ENCODE results near the gene HIBCH.

Gene HIBCH

GRCh38 chr2:190181123-190181669 lies 138.4 kb downstream of the HIBCH start:
- Histone ChIP-seq H3K27ac (ENCODE audit: low read depth, low read length) (peak overlapping the region; percentile 46), H3K27me3 (ENCODE audit: control insufficient read depth in 1 of 2, insufficient read depth in 2 of 2, low read length in 2 of 2) (no peaks in the 10 kb centered on the region), H3K9me3 (ENCODE audit: low read length) (no peaks in the 10 kb centered on the region), H3K36me3 (ENCODE audit: insufficient read depth, low read length) (no peaks in the 10 kb centered on the region), H3K9ac (ENCODE audit: low read length) (no peak overlapping the region), H3K4me1 (ENCODE audit: insufficient read depth, low read length) (peaks cover 7% of the 10 kb centered on the region), H3K4me3 (ENCODE audit: low read depth in 1 of 2, low read length in 2 of 2) (peak overlapping the region; percentile 61 to 72)

DNA sequence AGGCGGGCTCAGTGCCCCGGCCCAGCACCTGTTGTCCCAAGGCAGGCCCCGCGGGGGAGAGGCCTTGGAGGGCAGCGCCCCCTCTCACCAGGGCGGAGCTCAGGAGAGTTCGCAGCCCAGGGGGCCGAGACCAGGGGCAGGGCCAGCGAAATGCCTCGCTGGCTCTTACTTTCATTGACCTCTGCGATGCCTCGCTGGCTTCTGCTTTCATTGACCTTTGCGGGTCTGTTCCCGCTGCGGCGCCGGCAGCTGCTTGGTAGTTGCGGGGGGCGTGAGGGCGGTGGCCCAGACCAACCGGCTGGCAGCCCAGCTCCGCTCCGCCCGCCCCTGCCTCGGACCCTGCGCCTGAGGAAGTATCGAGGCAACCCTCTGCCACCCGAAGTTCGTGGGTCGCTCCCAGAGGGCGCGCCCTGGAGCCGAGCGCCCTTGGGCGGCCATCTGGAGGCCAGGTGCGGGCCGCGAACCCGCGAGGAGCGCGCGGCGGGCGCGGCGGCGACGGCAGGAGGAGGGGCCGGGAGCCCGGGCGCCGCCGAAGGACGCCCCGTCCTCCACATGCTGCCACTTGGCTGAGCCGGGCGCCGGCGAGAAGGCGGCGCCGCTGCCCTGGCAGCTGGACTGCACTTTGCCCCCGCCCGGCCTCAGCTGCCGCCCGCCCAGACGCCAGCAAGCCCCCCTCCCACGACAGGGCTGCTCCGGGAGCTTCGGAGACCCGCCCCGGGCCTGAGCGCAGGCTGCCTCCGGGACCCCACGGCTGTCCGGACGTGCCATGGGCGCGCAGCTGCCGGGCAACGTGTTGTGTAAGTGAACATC lies 139.1 kb downstream of the HIBCH start:
- Histone ChIP-seq H3K4me1 (ENCODE audit: insufficient read depth, low read length) (peaks cover 7% of the 10 kb centered on the region), H3K4me3 (ENCODE audit: low read depth in 1 of 2, low read length in 2 of 2) (peak overlapping the region; percentile 61 to 72), H3K27ac (ENCODE audit: low read depth, low read length) (peak overlapping the region; percentile 62), H3K9me3 (ENCODE audit: low read length) (no peaks in the 10 kb centered on the region), H3K9ac (ENCODE audit: low read length) (peak overlapping the region; percentile 10), H3K27me3 (ENCODE audit: control insufficient read depth in 1 of 2, insufficient read depth in 2 of 2, low read length in 2 of 2) (no peaks in the 10 kb centered on the region), H3K36me3 (ENCODE audit: insufficient read depth, low read length) (no peaks in the 10 kb centered on the region)

DNA sequence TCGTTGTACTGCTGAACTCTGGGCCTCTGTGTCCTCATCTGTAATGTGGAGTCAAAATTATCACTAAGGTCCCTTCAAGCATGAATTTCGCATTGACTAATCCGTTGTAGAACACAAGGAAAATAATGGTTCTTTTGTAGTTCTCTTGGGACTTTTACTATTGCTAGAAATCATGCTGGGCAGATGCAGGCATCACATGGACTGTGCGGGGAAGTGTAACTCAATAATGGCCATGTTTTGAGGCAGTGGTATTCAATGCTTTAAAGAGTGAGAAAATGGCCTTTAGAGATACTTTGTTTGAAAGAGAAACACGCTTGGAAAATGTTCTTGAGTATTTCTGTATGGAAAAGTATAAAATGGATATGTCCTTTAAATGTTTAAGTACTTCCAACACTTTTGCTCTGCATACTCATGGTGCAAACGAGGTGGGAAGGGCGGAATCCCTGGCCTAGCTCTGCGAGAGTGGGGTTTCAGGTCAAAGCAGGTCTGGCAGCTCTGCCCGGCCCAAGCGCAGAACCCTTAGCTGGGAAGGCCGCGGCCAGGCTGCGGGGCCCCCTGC lies 139.8 kb downstream of the HIBCH start:
- Histone ChIP-seq H3K27me3 (ENCODE audit: control insufficient read depth in 1 of 2, insufficient read depth in 2 of 2, low read length in 2 of 2) (no peaks in the 10 kb centered on the region), H3K4me3 (ENCODE audit: low read depth in 1 of 2, low read length in 2 of 2) (peak overlapping the region; percentile 61 to 72), H3K4me1 (ENCODE audit: insufficient read depth, low read length) (peaks cover 7% of the 10 kb centered on the region), H3K36me3 (ENCODE audit: insufficient read depth, low read length) (no peaks in the 10 kb centered on the region), H3K27ac (ENCODE audit: low read depth, low read length) (peak overlapping the region; percentile 62), H3K9ac (ENCODE audit: low read length) (no peak overlapping the region), H3K9me3 (ENCODE audit: low read length) (no peaks in the 10 kb centered on the region)

GRCh38 chr2:190178066-190178722 lies 141.4 kb downstream of the HIBCH start:
- Histone ChIP-seq H3K9me3 (ENCODE audit: low read length) (no peaks in the 10 kb centered on the region), H3K36me3 (ENCODE audit: insufficient read depth, low read length) (no peaks in the 10 kb centered on the region), H3K9ac (ENCODE audit: low read length) (no peak overlapping the region)

GRCh38 chr2:190177249-190178040 lies 142.2 kb downstream of the HIBCH start:
- Histone ChIP-seq H3K4me3 (ENCODE audit: low read depth in 1 of 2, low read length in 2 of 2) (no peak overlapping the region), H3K4me1 (ENCODE audit: insufficient read depth, low read length) (peaks cover 7% of the 10 kb centered on the region), H3K9me3 (ENCODE audit: low read length) (no peaks in the 10 kb centered on the region), H3K9ac (ENCODE audit: low read length) (no peak overlapping the region), H3K27ac (ENCODE audit: low read depth, low read length) (no peak overlapping the region), H3K27me3 (ENCODE audit: control insufficient read depth in 1 of 2, insufficient read depth in 2 of 2, low read length in 2 of 2) (no peaks in the 10 kb centered on the region), H3K36me3 (ENCODE audit: insufficient read depth, low read length) (no peaks in the 10 kb centered on the region)

More at GRCh38 chr2:190178066-190178722, 141.4 kb downstream of the HIBCH start:
- Histone ChIP-seq H3K27me3 (ENCODE audit: control insufficient read depth in 1 of 2, insufficient read depth in 2 of 2, low read length in 2 of 2) (no peaks in the 10 kb centered on the region), H3K27ac (ENCODE audit: low read depth, low read length) (no peak overlapping the region), H3K4me1 (ENCODE audit: insufficient read depth, low read length) (peaks cover 7% of the 10 kb centered on the region), H3K4me3 (ENCODE audit: low read depth in 1 of 2, low read length in 2 of 2) (no peak overlapping the region)

DNA sequence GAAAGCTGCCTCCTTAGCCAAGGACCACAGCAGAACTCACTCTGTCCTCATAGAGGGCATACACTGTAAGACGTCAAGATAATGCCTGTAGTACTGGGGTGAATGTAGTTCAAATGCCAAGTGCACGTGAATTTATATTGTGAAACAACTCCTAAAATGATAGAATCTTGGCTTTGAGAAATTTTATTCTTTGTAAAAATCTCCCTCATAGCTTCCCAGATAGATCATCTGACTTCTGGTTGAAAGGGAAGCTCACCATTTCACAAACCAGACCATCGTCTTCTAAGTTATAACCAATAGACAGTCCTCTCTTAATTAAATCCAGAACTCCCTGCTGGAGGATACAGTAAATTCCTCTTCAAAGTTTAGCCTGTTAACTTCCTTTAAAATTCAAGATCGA lies 146.2 kb downstream of the HIBCH start:
- no peak overlapping the region for H3K9ac ChIP-seq (ENCODE audit: low read length)
- no peak overlapping the region for H3K4me3 ChIP-seq (ENCODE audit: low read depth in 1 of 2, low read length in 2 of 2)
- no peaks in the 10 kb centered on the region for H3K36me3 ChIP-seq (ENCODE audit: insufficient read depth, low read length)
- no peaks in the 10 kb centered on the region for H3K27me3 ChIP-seq (ENCODE audit: control insufficient read depth in 1 of 2, insufficient read depth in 2 of 2, low read length in 2 of 2)
- no peaks in the 10 kb centered on the region for H3K9me3 ChIP-seq (ENCODE audit: low read length)
- H3K4me1 ChIP-seq (ENCODE audit: insufficient read depth, low read length) = no peaks in the 10 kb centered on the region
- no peak overlapping the region for H3K27ac ChIP-seq (ENCODE audit: low read depth, low read length)

DNA sequence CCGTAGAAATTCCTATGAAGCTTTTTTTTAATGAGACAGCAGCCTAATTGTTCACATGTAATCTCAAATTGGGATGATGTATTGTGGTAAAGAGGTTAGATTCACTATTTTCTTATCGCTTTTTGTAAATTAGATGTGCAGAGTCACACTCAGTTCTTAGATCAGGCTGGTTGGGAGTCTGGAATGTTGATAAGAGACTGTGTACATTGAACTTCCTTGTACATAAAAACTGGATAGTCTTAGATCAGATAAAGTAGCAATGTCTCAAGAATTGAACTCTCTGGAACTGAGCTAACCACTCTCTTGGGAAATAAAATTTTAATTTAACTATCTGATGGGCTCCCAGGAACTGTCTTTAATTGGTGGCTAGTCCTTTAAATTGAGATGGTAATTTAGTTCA lies 149.0 kb downstream of the HIBCH start:
- H3K4me3 ChIP-seq (ENCODE audit: low read depth in 1 of 2, low read length in 2 of 2) = no peak overlapping the region
- H3K4me1 ChIP-seq (ENCODE audit: insufficient read depth, low read length) = no peaks in the 10 kb centered on the region
- no peaks in the 10 kb centered on the region for H3K36me3 ChIP-seq (ENCODE audit: insufficient read depth, low read length)
- no peak overlapping the region for H3K9ac ChIP-seq (ENCODE audit: low read length)
- no peak overlapping the region for H3K27ac ChIP-seq (ENCODE audit: low read depth, low read length)
- no peaks in the 10 kb centered on the region for H3K9me3 ChIP-seq (ENCODE audit: low read length)
- H3K27me3 ChIP-seq (ENCODE audit: control insufficient read depth in 1 of 2, insufficient read depth in 2 of 2, low read length in 2 of 2) = no peaks in the 10 kb centered on the region

- Histone ChIP-seq H3K9me3 (ENCODE audit: low read length) (no peaks in the 10 kb centered on the region), H3K36me3 (ENCODE audit: insufficient read depth, low read length) (no peaks in the 10 kb centered on the region), H3K4me1 (ENCODE audit: insufficient read depth, low read length) (no peaks in the 10 kb centered on the region), H3K27me3 (ENCODE audit: control insufficient read depth in 1 of 2, insufficient read depth in 2 of 2, low read length in 2 of 2) (no peaks in the 10 kb centered on the region), H3K27ac (ENCODE audit: low read depth, low read length) (no peak overlapping the region), H3K4me3 (ENCODE audit: low read depth in 1 of 2, low read length in 2 of 2) (no peak overlapping the region), H3K9ac (ENCODE audit: low read length) (no peak overlapping the region)
Measured at GRCh38 chr2:190169221-190170072, 150.2 kb downstream of the HIBCH start.

- no peaks in the 10 kb centered on the region for H3K36me3 ChIP-seq (ENCODE audit: insufficient read depth, low read length)
- H3K9ac ChIP-seq (ENCODE audit: low read length) = no peak overlapping the region
- no peak overlapping the region for H3K27ac ChIP-seq (ENCODE audit: low read depth, low read length)
- H3K27me3 ChIP-seq (ENCODE audit: control insufficient read depth in 1 of 2, insufficient read depth in 2 of 2, low read length in 2 of 2) = no peaks in the 10 kb centered on the region
- no peaks in the 10 kb centered on the region for H3K4me1 ChIP-seq (ENCODE audit: insufficient read depth, low read length)
- H3K4me3 ChIP-seq (ENCODE audit: low read depth in 1 of 2, low read length in 2 of 2) = no peak overlapping the region
- no peaks in the 10 kb centered on the region for H3K9me3 ChIP-seq (ENCODE audit: low read length)
Measured at GRCh38 chr2:190167702-190168101, 151.9 kb downstream of the HIBCH start.

DNA sequence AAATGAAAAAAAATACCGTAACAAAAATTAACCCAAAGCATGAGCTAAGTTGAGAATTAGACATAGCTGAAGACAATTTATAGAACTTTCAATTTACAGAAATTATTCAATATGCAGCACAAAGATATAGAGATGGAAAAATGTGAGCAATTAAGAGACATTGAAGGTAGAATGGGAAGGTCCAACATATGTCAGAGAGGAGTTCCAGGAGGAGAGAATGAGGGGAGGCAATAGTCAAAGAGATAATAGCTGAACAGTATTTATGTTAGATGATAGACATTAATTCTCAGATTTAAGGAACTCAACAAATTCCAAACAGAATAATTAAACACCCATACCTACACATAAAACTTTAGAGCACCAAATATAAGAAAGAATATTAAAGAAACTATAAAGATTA lies 154.1 kb downstream of the HIBCH start:
- no peak overlapping the region for H3K9ac ChIP-seq (ENCODE audit: low read length)

More for the DNA sequence above, 154.1 kb downstream of the HIBCH start:
- H3K36me3 ChIP-seq (ENCODE audit: insufficient read depth, low read length) = no peaks in the 10 kb centered on the region
- H3K27ac ChIP-seq (ENCODE audit: low read depth, low read length) = no peak overlapping the region
- H3K27me3 ChIP-seq (ENCODE audit: control insufficient read depth in 1 of 2, insufficient read depth in 2 of 2, low read length in 2 of 2) = no peaks in the 10 kb centered on the region
- no peak overlapping the region for H3K4me3 ChIP-seq (ENCODE audit: low read depth in 1 of 2, low read length in 2 of 2)
- H3K4me1 ChIP-seq (ENCODE audit: insufficient read depth, low read length) = no peaks in the 10 kb centered on the region
- no peaks in the 10 kb centered on the region for H3K9me3 ChIP-seq (ENCODE audit: low read length)

All from muscle layer of colon (tissue), 2 donors.